GM12873 (cell line): ENCODE measurements around the gene SULT2A1.

Experiments used
- CTCF ChIP-seq: IDR thresholded peaks from 2 replicates; pipeline ENCODE4 v1.5.1; 2012; ENCODE audit warnings: low read depth, mild to moderate bottlenecking, moderate library complexity, low read length, control low read depth; ENCODE audit not compliant: insufficient read depth; ENCODE audit errors: missing control alignments

The SULT2A1 gene

GRCh38 chr19:47891923-47892666, 6.0 kb upstream of the SULT2A1 start:
- TF ChIP-seq CTCF = no peak

- no peak for TF ChIP-seq CTCF
Observed at GRCh38 chr19:47891622-47891922, 5.5 kb upstream of the SULT2A1 start.

- TF ChIP-seq CTCF = no peak
Observed at GRCh38 chr19:47890865-47891621, 4.9 kb upstream of the SULT2A1 start.

GRCh38 chr19:47885067-47885463, 1.1 kb downstream of the SULT2A1 start:
- TF ChIP-seq CTCF = no peak

GRCh38 chr19:47882890-47883289, 3.2 kb downstream of the SULT2A1 start:
- no peak for TF ChIP-seq CTCF

GRCh38 chr19:47881757-47882156, 4.4 kb downstream of the SULT2A1 start:
- no peak for TF ChIP-seq CTCF

- no peak for TF ChIP-seq CTCF
Observed at GRCh38 chr19:47878906-47879305, 7.2 kb downstream of the SULT2A1 start.
